B cell (primary cell): ENCODE measurements around the gene ZNF763. TPM values are rescaled to one million over a fixed set of nuclear protein-coding genes. Genes with fewer than 3 reads are reported as not detected.
A peak's percentile ranks its signal among the peaks of the same experiment; 100 is the strongest.

ENCODE experiments used
- ATAC-seq: fragments of 200-7000 bp; cut with Tn5 transposase; one replicate; pipeline ENCODE4 v1.10.0; 2021; ENCODE audit warnings: low read depth, mild to moderate bottlenecking, moderate number of reproducible peaks, moderate library complexity
- CTCF ChIA-PET: fragments of 350-600 bp; sonication (Branson Sonifier 250); formaldehyde crosslinking; loops from one replicate; lab custom pipeline; 2021; ENCODE audit warnings: antibody characterized with exemption, inconsistent platforms; lab: Charles Lee
- POLR2A ChIA-PET: fragments of 350-600 bp; sonication (Branson Sonifier 250); formaldehyde crosslinking; loops from one replicate; lab custom pipeline; 2021; ENCODE audit warnings: antibody characterized with exemption; lab: Charles Lee
- DNase-seq: peaks from one replicate; pipeline ENCODE4 v3.0.0; 2013
- H2AFZ ChIP-seq: 2 replicates; pipeline ENCODE4 v1.6.1; 2012; ENCODE audit warnings: mild to moderate bottlenecking, low read depth, low read length; ENCODE audit not compliant: insufficient read depth, poor library complexity, severe bottlenecking
- H3K27ac ChIP-seq, 2 donors: 1 replicate in 1 of 2; 2 replicates in 1 of 2; pipeline ENCODE4 v1.5.1; 2012 to 2013; ENCODE audit warnings: low read length in 2 of 2, mild to moderate bottlenecking in 2 of 2, moderate library complexity in 1 of 2
- H3K27me3 ChIP-seq, 4 experiments: fragments of 200-600 bp in 1 of 4; sonication (generic) in 1 of 4; replicated peaks in 1 of 4; 1 replicate in 2 of 4; 2 replicates in 2 of 4; pipeline versions ENCODE4 v1.6.1 to v1.7.0; 2013 to 2016; ENCODE audit warnings: low read length in 3 of 4, mild to moderate bottlenecking in 2 of 4, mixed read lengths in 1 of 4, moderate library complexity in 1 of 4; ENCODE audit not compliant: insufficient read depth in 4 of 4, control insufficient read depth in 3 of 4; ENCODE audit errors: control extremely low read depth in 1 of 4
- H3K36me3 ChIP-seq, 2 experiments: replicated peaks in 1 of 2; 1 replicate in 1 of 2; 2 replicates in 1 of 2; pipeline versions ENCODE4 v1.6.1 to v1.7.1; 2013; ENCODE audit warnings: low read length in 1 of 2; ENCODE audit not compliant: insufficient read depth in 2 of 2, control insufficient read depth in 1 of 2; ENCODE audit errors: control extremely low read depth in 1 of 2, extremely low read depth in 1 of 2
- H3K4me1 ChIP-seq, 2 donors: fragments of 200-600 bp in 1 of 2; sonication (generic) in 1 of 2; 1 replicate in 1 of 2; 2 replicates in 1 of 2; pipeline versions ENCODE4 v1.5.1 to v1.6.1; 2013 to 2017; ENCODE audit warnings: low read length in 2 of 2; ENCODE audit not compliant: control insufficient read depth in 2 of 2, insufficient read depth in 2 of 2
- H3K4me2 ChIP-seq: replicated peaks from 2 replicates; pipeline ENCODE3; 2012; ENCODE audit warnings: mild to moderate bottlenecking, low read depth, low read length; ENCODE audit not compliant: poor library complexity, severe bottlenecking
- H3K4me3 ChIP-seq, 5 experiments: fragments of 200-600 bp in 1 of 5; sonication (generic) in 1 of 5; 1 replicate in 3 of 5; 2 replicates in 2 of 5; pipeline versions ENCODE4 v1.5.1 to v1.7.0; 2011 to 2016; ENCODE audit warnings: low read length in 4 of 5, mild to moderate bottlenecking in 4 of 5, low read depth in 2 of 5, control low read depth in 1 of 5, moderate library complexity in 1 of 5; ENCODE audit not compliant: insufficient read depth in 1 of 5; ENCODE audit errors: control extremely low read depth in 1 of 5, extremely low read depth in 1 of 5
- H3K79me2 ChIP-seq: fragments of 200-600 bp; sonication (generic); one replicate; pipeline ENCODE4 v1.6.0; 2016; ENCODE audit warnings: low read length; ENCODE audit not compliant: control insufficient read depth, insufficient read depth
- H3K9ac ChIP-seq: fragments of 200-600 bp; sonication (generic); 2 replicates; pipeline ENCODE4 v1.6.1; 2017; ENCODE audit warnings: mild to moderate bottlenecking, low read length, moderate library complexity
- H3K9me3 ChIP-seq, 3 donors: one replicate each; pipeline versions ENCODE4 v1.6.1 to v1.7.1; 2013; ENCODE audit warnings: low read length in 2 of 3; ENCODE audit not compliant: control insufficient read depth in 2 of 3, insufficient read depth in 1 of 3; ENCODE audit errors: control extremely low read depth in 1 of 3
- H4K20me1 ChIP-seq: 2 replicates; pipeline ENCODE4 v1.6.0; 2012; ENCODE audit warnings: mild to moderate bottlenecking, low read length; ENCODE audit not compliant: insufficient read depth, control insufficient read depth, poor library complexity, severe bottlenecking
- H3K27ac Mint-ChIP-seq: one replicate; pipeline ENCODE4 v1.8.0; 2021; ENCODE audit warnings: mixed read lengths
- H3K27me3 Mint-ChIP-seq: one replicate; pipeline ENCODE4 v1.8.0; 2021; ENCODE audit warnings: mixed read lengths
- H3K4me1 Mint-ChIP-seq: one replicate; pipeline ENCODE4 v1.8.0; 2021; ENCODE audit warnings: mixed read lengths
- H3K4me3 Mint-ChIP-seq: one replicate; pipeline ENCODE4 v1.8.0; 2021; ENCODE audit warnings: mixed read lengths
- H3K9me3 Mint-ChIP-seq: one replicate; pipeline ENCODE4 v1.8.0; 2022; ENCODE audit warnings: mixed read lengths; ENCODE audit not compliant: insufficient read depth
- CTCF ChIP-seq: fragments of 200-600 bp; IDR thresholded peaks from one replicate; pipeline ENCODE4 v1.8.0; 2022; ENCODE audit warnings: antibody characterized with exemption, mild to moderate bottlenecking
- EZH2 ChIP-seq: IDR thresholded peaks from 2 replicates; pipeline ENCODE4 v1.6.1; 2012; ENCODE audit warnings: borderline replicate concordance, low read depth, mild to moderate bottlenecking, moderate library complexity, low read length; ENCODE audit not compliant: insufficient read depth, poor library complexity, severe bottlenecking
- WGBS: methylation state at CpG from one replicate; pipeline ENCODE4 v1.1.5; 2013; ENCODE audit warnings: missing lambda C conversion rate; ENCODE audit not compliant: insufficient coverage; 5-methylcytosine and 5-hydroxymethylcytosine counted together
- intact Hi-C: fragments of 100-400 bp; cut with micrococcal nuclease; formaldehyde crosslinking; loops from one replicate; pipeline ENCODE4 v1.10.0; 2022
- polyA plus RNA-seq: library from polyadenylated mRNA; depleted of rRNA; stranded (reverse); fragments of >200 nt; gene quantifications from 2 replicates; pipeline ENCODE4 v1.2.3, GENCODE V29; 2012
- total RNA-seq, 2 donors: library from RNA; stranded (reverse); fragments of 120-200 nt in 1 of 2; gene quantifications; 1 replicate in 1 of 2; 2 replicates in 1 of 2; pipeline versions ENCODE4 v1.2.3 to v1.2.4, GENCODE V29; 2013 to 2022

ZNF763 gene
- total and polyA plus RNA-seq, 2 donors (not counting 1 experiment from before 2014, with no cell fraction given), result 3.0 to 14.2 TPM

- Histone ChIP-seq H3K4me3 (no peak overlapping the region), H3K27me3 (no peaks in the 10 kb centered on the region), H4K20me1 (peaks cover 7% of the 10 kb centered on the region), H3K36me3 (peaks cover 7 to 44% of the 10 kb centered on the region in 2 experiments), H2AFZ (no peak overlapping the region), H3K79me2 (peaks cover 73% of the 10 kb centered on the region), H3K9ac (no peak overlapping the region), H3K4me2 (no peak overlapping the region), H3K4me1 (no peaks in the 10 kb centered on the region), H3K9me3 (peaks cover 7 to 78% (median 71%) of the 10 kb centered on the region in 3 donors), H3K27ac (no peak overlapping the region)
- Mint-ChIP-seq H3K27ac (no peak overlapping the region), H3K27me3 (no peaks in the 10 kb centered on the region), H3K4me1 (no peaks in the 10 kb centered on the region), H3K4me3 (no peak overlapping the region), H3K9me3 (peaks cover 26% of the 10 kb centered on the region)
- TF ChIP-seq CTCF, result no peak
- ATAC-seq (no peak), DNase-seq (peak; percentile 46)
- intact Hi-C loops, result no loop called here
- POLR2A ChIA-PET, result interaction anchor here (0.6 kb wide), 1 partner anchor 113 kb away, joined by 3 read pairs; no protein-coding TSS in a partner anchor
- CTCF ChIA-PET, result no interaction called here
Observed at GRCh38 chr19:11942843-11943108, 22.1 kb upstream of the ZNF763 start.

- Histone ChIP-seq H3K27me3 (no peaks in the 10 kb centered on the region), H2AFZ (no peak overlapping the region), H4K20me1 (peaks cover 7% of the 10 kb centered on the region), H3K9me3 (peaks cover 18 to 85% (median 74%) of the 10 kb centered on the region in 3 donors), H3K36me3 (peaks cover 21 to 60% of the 10 kb centered on the region in 2 experiments), H3K4me1 (no peaks in the 10 kb centered on the region), H3K27ac (no peak overlapping the region), H3K4me2 (no peak overlapping the region), H3K79me2 (peaks cover 63% of the 10 kb centered on the region), H3K4me3 (no peak overlapping the region), H3K9ac (no peak overlapping the region)
- no peaks in the 10 kb centered on the region for H3K4me1 Mint-ChIP-seq
- 100% methylated on average over 3 of the region's 4 CpGs for WGBS
- ChIA-PET POLR2A (no interaction called here), CTCF (interaction anchor here (1.0 kb wide), 1 partner anchor 21 kb away, joined by 3 read pairs; no protein-coding TSS in a partner anchor)
- no peak overlapping the region for H3K27ac Mint-ChIP-seq
- peaks cover 40% of the 10 kb centered on the region for H3K9me3 Mint-ChIP-seq
- no peak overlapping the region for H3K4me3 Mint-ChIP-seq
- H3K27me3 Mint-ChIP-seq, result no peaks in the 10 kb centered on the region
- TF ChIP-seq CTCF, result no peak
- TF ChIP-seq EZH2, result no peak
- DNase-seq (no peak), ATAC-seq (no peak)
- intact Hi-C loops, result no loop called here
Observed at GRCh38 chr19:11944656-11945055, 20.2 kb upstream of the ZNF763 start.
